ENCODE measurements around the gene NOTCH3. TPM values are rescaled to one million over a fixed set of nuclear protein-coding genes. Genes with fewer than 3 reads are reported as not detected.

The NOTCH3 gene
- polyA plus RNA-seq, 1 experiment = 37.6 TPM

- H3K36me3 ChIP-seq (ENCODE audit: control insufficient read depth, insufficient read depth, low read length) = no peaks in the 10 kb centered on the region
- no peak overlapping the region for H3K4me3 ChIP-seq (ENCODE audit: low read depth, low read length)
- DNase-seq (ENCODE audit: low read depth) = no peak
- H3K27me3 ChIP-seq (ENCODE audit: control insufficient read depth, insufficient read depth, low read length) = no peaks in the 10 kb centered on the region; the same call in 1 of the 2 replicates
- TF ChIP-seq CTCF (IDR thresholded peaks at IDR 0.05; ENCODE audit: insufficient read depth, low read depth, low read length) = no peak
- POLR2A ChIA-PET = no interaction called here
- CTCF ChIA-PET = interaction anchor here (3.8 kb wide), 1 partner anchor 20 kb away, joined by 13 read pairs; no protein-coding TSS in a partner anchor
Measured at GRCh38 chr19:15129856-15130585, 70.8 kb downstream of the NOTCH3 start.

GRCh38 chr19:15128162-15128770, 72.5 kb downstream of the NOTCH3 start:
- Histone ChIP-seq H3K36me3 (ENCODE audit: control insufficient read depth, insufficient read depth, low read length) (no peaks in the 10 kb centered on the region; the same call in 1 of the 2 replicates), H3K27me3 (ENCODE audit: control insufficient read depth, insufficient read depth, low read length) (no peaks in the 10 kb centered on the region; the same call in 1 of the 2 replicates), H3K4me3 (ENCODE audit: low read depth, low read length) (no peak overlapping the region)
- no peak for DNase-seq (ENCODE audit: low read depth)
- CTCF ChIA-PET = interaction anchor here (0.7 to 1.2 kb wide), 2 partner anchors 23 to 24 kb away, joined by 3 to 5 read pairs; no protein-coding TSS in a partner anchor
- POLR2A ChIA-PET = no interaction called here
- no peak for TF ChIP-seq CTCF (IDR thresholded peaks at IDR 0.05; ENCODE audit: insufficient read depth, low read depth, low read length)

- ChIA-PET POLR2A (interaction anchor here (0.6 to 0.7 kb wide), 3 partner anchors 170 to 1497 kb away, joined by 3 to 6 read pairs (median 4); no protein-coding TSS in a partner anchor), CTCF (interaction anchor here (0.6 to 2.2 kb wide), 6 partner anchors 21 to 54 kb away, joined by 3 to 6 read pairs (median 3); no protein-coding TSS in a partner anchor)
- DNase-seq (ENCODE audit: low read depth) = no peak
- TF ChIP-seq CTCF (IDR thresholded peaks at IDR 0.05; ENCODE audit: insufficient read depth, low read depth, low read length) = no peak
- peaks cover 9% of the 10 kb centered on the region for H3K36me3 ChIP-seq (ENCODE audit: control insufficient read depth, insufficient read depth, low read length)
- no peaks in the 10 kb centered on the region; the same call in 1 of the 2 replicates for H3K27me3 ChIP-seq (ENCODE audit: control insufficient read depth, insufficient read depth, low read length)
- peak overlapping the region; percentile 95 for H3K4me3 ChIP-seq (ENCODE audit: low read depth, low read length)
Measured at GRCh38 chr19:15126131-15126910, 74.5 kb downstream of the NOTCH3 start.

GRCh38 chr19:15125232-15126067, 75.3 kb downstream of the NOTCH3 start:
- CTCF ChIA-PET = interaction anchor here (0.6 to 2.2 kb wide), 6 partner anchors 20 to 52 kb away, joined by 3 to 6 read pairs (median 4); no protein-coding TSS in a partner anchor

More at GRCh38 chr19:15125232-15126067, 75.3 kb downstream of the NOTCH3 start:
- no peak for TF ChIP-seq CTCF (IDR thresholded peaks at IDR 0.05; ENCODE audit: insufficient read depth, low read depth, low read length)
- Histone ChIP-seq H3K36me3 (ENCODE audit: control insufficient read depth, insufficient read depth, low read length) (peaks cover 9% of the 10 kb centered on the region), H3K27me3 (ENCODE audit: control insufficient read depth, insufficient read depth, low read length) (no peaks in the 10 kb centered on the region; the same call in 1 of the 2 replicates), H3K4me3 (ENCODE audit: low read depth, low read length) (peak overlapping the region; percentile 95)
- POLR2A ChIA-PET = interaction anchor here (0.7 kb wide), 2 partner anchors 254 to 1496 kb away, joined by 3 to 6 read pairs; no protein-coding TSS in a partner anchor
- peak; percentile 86 for DNase-seq (ENCODE audit: low read depth)
